Peyer's patch (tissue), 4 donors: ENCODE measurements around the gene DLGAP1. TPM values are rescaled to one million over a fixed set of nuclear protein-coding genes. Genes with fewer than 3 reads are reported as not detected.

ENCODE experiments used
- DNase-seq, 3 donors: peaks; one replicate each; pipeline ENCODE4 v3.0.0-alpha.2; 2017 to 2019
- H3K27ac ChIP-seq, 4 donors: fragments of 200-600 bp; sonication (generic); one replicate each; pipeline ENCODE4 v1.5.1; 2016 to 2019
- H3K27me3 ChIP-seq, 2 donors: fragments of 200-600 bp; sonication (generic); one replicate each; pipeline ENCODE4 v1.5.1; 2019
- H3K36me3 ChIP-seq, 3 donors: fragments of 200-600 bp; sonication (generic); one replicate each; pipeline ENCODE4 v1.5.1; 2016 to 2019
- H3K4me1 ChIP-seq, 4 donors: fragments of 200-600 bp; sonication (generic); one replicate each; pipeline ENCODE4 v1.5.1; 2016 to 2019
- H3K4me3 ChIP-seq, 4 donors: fragments of 200-600 bp; sonication (generic); 1 replicate in 3 of 4; 2 replicates in 1 of 4; pipeline ENCODE4 v1.5.1; 2016 to 2019; ENCODE audit warnings: mild to moderate bottlenecking in 1 of 4
- H3K9me3 ChIP-seq, 4 donors: fragments of 200-600 bp; sonication (generic); one replicate each; pipeline ENCODE4 v1.5.1; 2016 to 2019; ENCODE audit warnings: mild to moderate bottlenecking in 1 of 4
- CTCF ChIP-seq, 6 experiments: fragments of 450-650 bp in 4 of 6; fragments of 200-600 bp in 2 of 6; sonication (generic) in 1 of 6; IDR thresholded peaks; one replicate each; pipeline ENCODE4 v1.5.1; 2017 to 2019; ENCODE audit warnings: antibody characterized with exemption in 6 of 6, mild to moderate bottlenecking in 3 of 6, moderate library complexity in 1 of 6
- POLR2A ChIP-seq, 2 donors: fragments of 450-650 bp; IDR thresholded peaks; one replicate each; pipeline ENCODE4 v1.5.1; 2017; ENCODE audit warnings: antibody characterized with exemption in 2 of 2, mild to moderate bottlenecking in 2 of 2, moderate library complexity in 2 of 2
- total RNA-seq, 4 donors: library from RNA; depleted of rRNA; stranded (reverse); fragments of >200 nt; gene quantifications; one replicate each; pipeline ENCODE4 v1.1.0, GENCODE V29; 2016

DLGAP1 gene
- total RNA-seq, 4 donors from 2014 or later, result 0.53 to 4.1 (median 2.1) TPM

GRCh38 chr18:3842844-3843243 lies 612.3 kb downstream of the DLGAP1 start:
- H3K9me3 ChIP-seq, result no peaks in the 10 kb centered on the region
- DNase-seq, result no peak
- H3K36me3 ChIP-seq, result no peaks in the 10 kb centered on the region
- no peaks in the 10 kb centered on the region for H3K27me3 ChIP-seq
- H3K4me1 ChIP-seq, result no peaks in the 10 kb centered on the region
- no peak for TF ChIP-seq CTCF (IDR thresholded peaks at IDR 0.05)
- TF ChIP-seq POLR2A (IDR thresholded peaks at IDR 0.05), result no peak
- H3K27ac ChIP-seq, result no peak overlapping the region
- H3K4me3 ChIP-seq, result no peak overlapping the region

- Histone ChIP-seq H3K4me3 (no peak overlapping the region), H3K4me1 (no peaks in the 10 kb centered on the region), H3K36me3 (no peaks in the 10 kb centered on the region), H3K27me3 (no peaks in the 10 kb centered on the region), H3K9me3 (no peaks in the 10 kb centered on the region), H3K27ac (no peak overlapping the region)
- DNase-seq, result no peak
- TF ChIP-seq CTCF (IDR thresholded peaks at IDR 0.05) (no peak), POLR2A (IDR thresholded peaks at IDR 0.05) (no peak)
Observed at GRCh38 chr18:3840766-3841165, 614.3 kb downstream of the DLGAP1 start.

GRCh38 chr18:3839581-3839981 lies 615.5 kb downstream of the DLGAP1 start:
- TF ChIP-seq POLR2A (IDR thresholded peaks at IDR 0.05), result no peak
- no peak for TF ChIP-seq CTCF (IDR thresholded peaks at IDR 0.05)
- Histone ChIP-seq H3K9me3 (no peaks in the 10 kb centered on the region), H3K27me3 (no peaks in the 10 kb centered on the region), H3K27ac (no peak overlapping the region), H3K4me3 (no peak overlapping the region), H3K36me3 (no peaks in the 10 kb centered on the region), H3K4me1 (no peaks in the 10 kb centered on the region)
- DNase-seq, result no peak

GRCh38 chr18:3836483-3837335 lies 618.4 kb downstream of the DLGAP1 start:
- H3K27ac ChIP-seq, result no peak overlapping the region
- no peak overlapping the region for H3K4me3 ChIP-seq
- TF ChIP-seq CTCF (IDR thresholded peaks at IDR 0.05), result no peak
- no peak for TF ChIP-seq POLR2A (IDR thresholded peaks at IDR 0.05)
- H3K36me3 ChIP-seq, result no peaks in the 10 kb centered on the region
- no peaks in the 10 kb centered on the region for H3K27me3 ChIP-seq
- H3K9me3 ChIP-seq, result no peaks in the 10 kb centered on the region
- no peaks in the 10 kb centered on the region for H3K4me1 ChIP-seq
- no peak for DNase-seq

- Histone ChIP-seq H3K4me1 (no peaks in the 10 kb centered on the region), H3K4me3 (no peak overlapping the region), H3K36me3 (no peaks in the 10 kb centered on the region), H3K27me3 (no peaks in the 10 kb centered on the region), H3K27ac (no peak overlapping the region), H3K9me3 (no peaks in the 10 kb centered on the region)
- TF ChIP-seq POLR2A (IDR thresholded peaks at IDR 0.05), result no peak
- TF ChIP-seq CTCF (IDR thresholded peaks at IDR 0.05), result no peak
- no peak for DNase-seq
Observed at GRCh38 chr18:3832025-3832638, 623.0 kb downstream of the DLGAP1 start.
